Measurements from ENCODE around the gene CXCL8.

GRCh38 chr4:73744203-73744602 is 3.8 kb downstream of the CXCL8 start:
- TF ChIP-seq CTCF (IDR thresholded peaks at IDR 0.05; ENCODE audit: poor library complexity, severe bottlenecking), result no peak
- no peak for TF ChIP-seq RAD21 (conservative IDR thresholded peaks at IDR 0.05)
- no peak for TF ChIP-seq EZH2 (IDR thresholded peaks at IDR 0.05; ENCODE audit: borderline replicate concordance, insufficient read depth, low read length, poor library complexity, severe bottlenecking)
- TF ChIP-seq REST (IDR thresholded peaks at IDR 0.05; ENCODE audit: borderline replicate concordance), result no peak
- no peak for TF ChIP-seq POLR2AphosphoS5 (IDR thresholded peaks at IDR 0.05)
- no peak for TF ChIP-seq TAF1 (IDR thresholded peaks at IDR 0.05; ENCODE audit: low read depth)
- TF ChIP-seq SMC3 (conservative IDR thresholded peaks at IDR 0.05; ENCODE audit: poor library complexity), result no peak
- TF ChIP-seq MXI1 (conservative IDR thresholded peaks at IDR 0.05; ENCODE audit: poor library complexity, severe bottlenecking), result no peak

Data from neural cell (in vitro differentiated cells).